Activated T-helper 9 cell treated with anti-CD3 and anti-CD28 coated beads, Interleukin-2, amount 50 U/mL, for 16 hours (primary cell): Measurements from ENCODE around the gene TERB2.
"Not testable (repeated sequence)": the region's sequence is repeated elsewhere in the genome, so short reads cannot be mapped to it uniquely, and the experiment has no call there.

Source experiments
- DNase-seq: peaks from one replicate; pipeline ENCODE4 v3.0.0-alpha.2; 2020; ENCODE audit warnings: low read depth

TERB2 gene

GRCh38 chr15:45003731-45004410 lies 47.4 kb downstream of the TERB2 start:
- DNase-seq: not testable (repeated sequence)

GRCh38 chr15:45004590-45005175 lies 48.2 kb downstream of the TERB2 start:
- not testable (repeated sequence) for DNase-seq

GRCh38 chr15:45009046-45009445 lies 52.6 kb downstream of the TERB2 start:
- no peak for DNase-seq

- not testable (repeated sequence) for DNase-seq
Observed at GRCh38 chr15:45015114-45015513, 58.6 kb downstream of the TERB2 start.

- DNase-seq: not testable (repeated sequence)
Observed at GRCh38 chr15:45020222-45020900, 63.9 kb downstream of the TERB2 start.

- DNase-seq: not testable (repeated sequence)
Observed at GRCh38 chr15:45020901-45021259, 64.4 kb downstream of the TERB2 start.

GRCh38 chr15:45021348-45021747 lies 64.9 kb downstream of the TERB2 start:
- no peak for DNase-seq

- peak; percentile 87 for DNase-seq
Observed at GRCh38 chr15:45022871-45023658, 66.6 kb downstream of the TERB2 start, which contains the start of gene SORD. Gene SORD (plus strand): TSS chr15:45023195. CDS start chr15:45023284, 89 bp downstream.

- DNase-seq: no peak
Observed at GRCh38 chr15:45023659-45024225, 67.3 kb downstream of the TERB2 start.

- DNase-seq: not testable (repeated sequence)
Observed at GRCh38 chr15:45024649-45025048, 68.2 kb downstream of the TERB2 start.

- DNase-seq: not testable (repeated sequence)
Observed at GRCh38 chr15:45025627-45026026, 69.1 kb downstream of the TERB2 start.

- DNase-seq: no peak
Observed at GRCh38 chr15:45026651-45027190, 70.2 kb downstream of the TERB2 start.

- no peak for DNase-seq
Observed at GRCh38 chr15:45027220-45027619, 70.7 kb downstream of the TERB2 start.
